Subcutaneous abdominal adipose tissue (tissue), 5 donors: ENCODE measurements around the gene EEF2K.
"Not testable (repeated sequence)": the region's sequence is repeated elsewhere in the genome, so short reads cannot be mapped to it uniquely, and the experiment has no call there.

Source experiments
- H3K27ac ChIP-seq: one replicate; pipeline ENCODE4 v1.7.0; 2013; ENCODE audit warnings: low read depth, mild to moderate bottlenecking, inconsistent platforms, low read length, moderate library complexity
- H3K27me3 ChIP-seq, 5 donors: one replicate each; pipeline ENCODE4 v1.7.0; 2013; ENCODE audit warnings: low read length in 5 of 5, inconsistent platforms in 1 of 5; ENCODE audit not compliant: control insufficient read depth in 5 of 5, insufficient read depth in 4 of 5
- H3K36me3 ChIP-seq, 5 donors: one replicate each; pipeline ENCODE4 v1.7.0; 2013; ENCODE audit warnings: low read length in 5 of 5; ENCODE audit not compliant: control insufficient read depth in 5 of 5, insufficient read depth in 5 of 5
- H3K4me1 ChIP-seq, 5 donors: one replicate each; pipeline ENCODE4 v1.7.0; 2013; ENCODE audit warnings: low read length in 5 of 5, mild to moderate bottlenecking in 3 of 5, moderate library complexity in 1 of 5; ENCODE audit not compliant: control insufficient read depth in 5 of 5, insufficient read depth in 5 of 5
- H3K4me3 ChIP-seq, 5 donors: one replicate each; pipeline ENCODE4 v1.7.0; 2013; ENCODE audit warnings: low read length in 5 of 5, low read depth in 1 of 5
- H3K9ac ChIP-seq, 5 donors: one replicate each; pipeline ENCODE4 v1.7.0; 2013; ENCODE audit warnings: low read length in 5 of 5, mild to moderate bottlenecking in 4 of 5, moderate library complexity in 3 of 5
- H3K9me3 ChIP-seq, 5 donors: one replicate each; pipeline ENCODE4 v1.7.0; 2013; ENCODE audit warnings: low read length in 5 of 5; ENCODE audit not compliant: control insufficient read depth in 5 of 5
- donor health status: healthy.
- donor health status: healthy.
- donor health status: healthy.
- donor health status: healthy.
- donor health status: healthy.

Gene EEF2K

GRCh38 chr16:22206013-22206841, at the start of gene EEF2K:
Gene EEF2K (plus strand): TSS chr16:22206278. CDS start chr16:22225730, 19,452 bp downstream.
- Histone ChIP-seq H3K4me1 (peaks cover 5 to 57% (median 51%) of the 10 kb centered on the region in 5 donors), H3K27ac (peak within 1 kb of the TSS; percentile 92), H3K9me3 (peaks cover 0 to 7% (median 3%) of the 10 kb centered on the region in 5 donors), H3K27me3 (no peaks in the 10 kb centered on the region), H3K4me3 (peak within 1 kb of the TSS; percentile 81 to 93 (median 89)), H3K36me3 (no peaks in the 10 kb centered on the region), H3K9ac (peak within 1 kb of the TSS; percentile 71 to 91 (median 89))

- H3K9ac ChIP-seq = no peak overlapping the region
- no peak overlapping the region for H3K27ac ChIP-seq
- peaks cover 7 to 15% (median 11%) of the 10 kb centered on the region in 5 donors for H3K27me3 ChIP-seq
Observed at GRCh38 chr16:22161401-22161800, 44.7 kb upstream of the EEF2K start.

GRCh38 chr16:22161999-22162655, 44.0 kb upstream of the EEF2K start, which contains the start of gene SDR42E2:
Gene SDR42E2 (plus strand): TSS chr16:22162506. CDS start chr16:22165583, 3,077 bp downstream.
- H3K4me1 ChIP-seq = peaks cover 0 to 4% (median 3%) of the 10 kb centered on the region in 5 donors
- no peak within 1 kb of the TSS for H3K9ac ChIP-seq
- H3K27ac ChIP-seq = no peak within 1 kb of the TSS
- peaks cover 0 to 6% (median 0%) of the 10 kb centered on the region in 5 donors for H3K9me3 ChIP-seq
- H3K4me3 ChIP-seq = peak within 1 kb of the TSS in 1 of 5 donors; percentile 6
- H3K36me3 ChIP-seq = no peaks in the 10 kb centered on the region
- H3K27me3 ChIP-seq = peaks cover 7 to 15% (median 11%) of the 10 kb centered on the region in 5 donors

More at GRCh38 chr16:22161401-22161800, 44.7 kb upstream of the EEF2K start:
- Histone ChIP-seq H3K9me3 (peaks cover 0 to 1% (median 0%) of the 10 kb centered on the region in 5 donors), H3K36me3 (no peaks in the 10 kb centered on the region), H3K4me1 (peaks cover 0 to 4% (median 3%) of the 10 kb centered on the region in 5 donors), H3K4me3 (no peak overlapping the region)

GRCh38 chr16:22162656-22163009, 43.4 kb upstream of the EEF2K start:
- peaks cover 0 to 6% (median 0%) of the 10 kb centered on the region in 5 donors for H3K9me3 ChIP-seq
- H3K27me3 ChIP-seq = peaks cover 7 to 15% (median 11%) of the 10 kb centered on the region in 5 donors
- no peaks in the 10 kb centered on the region for H3K36me3 ChIP-seq
- H3K27ac ChIP-seq = no peak overlapping the region
- H3K4me3 ChIP-seq = peak overlapping the region in 1 of 5 donors; percentile 6
- no peak overlapping the region for H3K9ac ChIP-seq
- H3K4me1 ChIP-seq = peaks cover 0 to 4% (median 3%) of the 10 kb centered on the region in 5 donors

GRCh38 chr16:22163806-22164205, 42.3 kb upstream of the EEF2K start:
- Histone ChIP-seq H3K9ac (no peak overlapping the region), H3K9me3 (peaks cover 0 to 6% (median 0%) of the 10 kb centered on the region in 5 donors), H3K4me3 (no peak overlapping the region)

GRCh38 chr16:22164482-22164881, 41.6 kb upstream of the EEF2K start:
- Histone ChIP-seq H3K27me3 (peaks cover 7 to 15% (median 11%) of the 10 kb centered on the region in 5 donors), H3K4me1 (peaks cover 0 to 4% (median 3%) of the 10 kb centered on the region in 5 donors), H3K36me3 (no peaks in the 10 kb centered on the region), H3K4me3 (no peak overlapping the region), H3K9me3 (peaks cover 0 to 6% (median 0%) of the 10 kb centered on the region in 5 donors), H3K9ac (no peak overlapping the region), H3K27ac (no peak overlapping the region)

More at GRCh38 chr16:22163806-22164205, 42.3 kb upstream of the EEF2K start:
- Histone ChIP-seq H3K36me3 (no peaks in the 10 kb centered on the region), H3K27me3 (peaks cover 7 to 15% (median 11%) of the 10 kb centered on the region in 5 donors), H3K4me1 (peaks cover 0 to 4% (median 3%) of the 10 kb centered on the region in 5 donors), H3K27ac (no peak overlapping the region)

- Histone ChIP-seq H3K4me3 (no peak overlapping the region), H3K27me3 (peaks cover 7 to 15% (median 9%) of the 10 kb centered on the region in 5 donors), H3K9me3 (peaks cover 0 to 6% (median 0%) of the 10 kb centered on the region in 5 donors), H3K4me1 (peaks cover 0 to 4% (median 3%) of the 10 kb centered on the region in 5 donors), H3K9ac (no peak overlapping the region), H3K27ac (no peak overlapping the region), H3K36me3 (no peaks in the 10 kb centered on the region)
Observed at GRCh38 chr16:22165508-22166285, 40.4 kb upstream of the EEF2K start.

GRCh38 chr16:22171953-22172352, 34.1 kb upstream of the EEF2K start:
- H3K4me1 ChIP-seq = peaks cover 0 to 4% (median 0%) of the 10 kb centered on the region in 5 donors
- no peak overlapping the region for H3K9ac ChIP-seq
- H3K4me3 ChIP-seq = no peak overlapping the region
- H3K9me3 ChIP-seq = no peaks in the 10 kb centered on the region
- peaks cover 0 to 3% (median 0%) of the 10 kb centered on the region in 5 donors for H3K27me3 ChIP-seq
- no peak overlapping the region for H3K27ac ChIP-seq
- no peaks in the 10 kb centered on the region for H3K36me3 ChIP-seq

- not testable (repeated sequence) for H3K9ac ChIP-seq, H3K27me3 ChIP-seq, H3K4me1 ChIP-seq, H3K27ac ChIP-seq, H3K4me3 ChIP-seq, H3K9me3 ChIP-seq, H3K36me3 ChIP-seq
Observed at GRCh38 chr16:22172642-22173041, 33.4 kb upstream of the EEF2K start.
